RWPE1 (cell line): ENCODE data around the gene ZNF212.
"Not testable (repeated sequence)": the region's sequence is repeated elsewhere in the genome, so short reads cannot be mapped to it uniquely, and the experiment has no call there.

Experiments
- CTCF ChIA-PET: fragments of 350-600 bp; sonication (Branson Sonifier 250); formaldehyde crosslinking; extraction: SDS; loops from one replicate; lab custom pipeline; 2021; lab: Yijun Ruan, JAX
- POLR2A ChIA-PET: fragments of 400-600 bp; formaldehyde crosslinking; extraction: SDS; loops from one replicate; lab custom pipeline; 2020; ENCODE audit warnings: antibody characterized with exemption; ENCODE audit not compliant: low non-redundant PET; lab: Yijun Ruan, JAX
- DNase-seq: peaks from one replicate; pipeline ENCODE4 v3.0.0; 2012; ENCODE audit warnings: low spot score
- H3K27ac ChIP-seq: fragments of 450-650 bp; 2 replicates; pipeline ENCODE4 v1.5.1; 2017
- TF ChIP-seq, protein P1 (sequence below): fragments of 450-650 bp; conservative IDR thresholded peaks from 2 replicates; pipeline ENCODE4 v1.5.1; 2017; ENCODE audit warnings: low read depth, mild to moderate bottlenecking

The ZNF212 gene

DNA sequence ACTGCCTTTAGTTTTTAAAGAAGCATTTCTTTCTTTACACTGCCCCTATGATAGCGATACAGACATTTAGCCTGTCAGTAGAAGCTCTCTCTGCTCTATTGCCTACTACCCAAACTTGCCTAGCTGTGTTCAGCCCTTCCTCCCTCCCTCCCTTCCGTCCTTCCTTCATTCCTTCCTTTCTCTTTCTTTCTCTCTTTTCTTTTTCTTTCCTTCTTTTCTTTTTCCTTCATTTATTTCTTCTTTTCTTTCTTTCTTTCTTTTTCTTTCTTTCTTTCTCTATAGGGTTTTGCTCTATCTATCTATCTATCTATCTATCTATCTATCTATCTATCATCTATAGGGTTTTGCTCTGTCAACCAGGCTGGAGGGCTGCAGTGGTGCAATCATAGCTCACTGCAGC is 7.1 kb upstream of the ZNF212 start:
- DNase-seq = no peak
- ChIA-PET POLR2A (no interaction called here), CTCF (no interaction called here)
- TF ChIP-seq, protein P1, sequence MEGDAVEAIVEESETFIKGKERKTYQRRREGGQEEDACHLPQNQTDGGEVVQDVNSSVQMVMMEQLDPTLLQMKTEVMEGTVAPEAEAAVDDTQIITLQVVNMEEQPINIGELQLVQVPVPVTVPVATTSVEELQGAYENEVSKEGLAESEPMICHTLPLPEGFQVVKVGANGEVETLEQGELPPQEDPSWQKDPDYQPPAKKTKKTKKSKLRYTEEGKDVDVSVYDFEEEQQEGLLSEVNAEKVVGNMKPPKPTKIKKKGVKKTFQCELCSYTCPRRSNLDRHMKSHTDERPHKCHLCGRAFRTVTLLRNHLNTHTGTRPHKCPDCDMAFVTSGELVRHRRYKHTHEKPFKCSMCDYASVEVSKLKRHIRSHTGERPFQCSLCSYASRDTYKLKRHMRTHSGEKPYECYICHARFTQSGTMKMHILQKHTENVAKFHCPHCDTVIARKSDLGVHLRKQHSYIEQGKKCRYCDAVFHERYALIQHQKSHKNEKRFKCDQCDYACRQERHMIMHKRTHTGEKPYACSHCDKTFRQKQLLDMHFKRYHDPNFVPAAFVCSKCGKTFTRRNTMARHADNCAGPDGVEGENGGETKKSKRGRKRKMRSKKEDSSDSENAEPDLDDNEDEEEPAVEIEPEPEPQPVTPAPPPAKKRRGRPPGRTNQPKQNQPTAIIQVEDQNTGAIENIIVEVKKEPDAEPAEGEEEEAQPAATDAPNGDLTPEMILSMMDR = no peak
- peak overlapping the region; percentile 94 for H3K27ac ChIP-seq

DNA sequence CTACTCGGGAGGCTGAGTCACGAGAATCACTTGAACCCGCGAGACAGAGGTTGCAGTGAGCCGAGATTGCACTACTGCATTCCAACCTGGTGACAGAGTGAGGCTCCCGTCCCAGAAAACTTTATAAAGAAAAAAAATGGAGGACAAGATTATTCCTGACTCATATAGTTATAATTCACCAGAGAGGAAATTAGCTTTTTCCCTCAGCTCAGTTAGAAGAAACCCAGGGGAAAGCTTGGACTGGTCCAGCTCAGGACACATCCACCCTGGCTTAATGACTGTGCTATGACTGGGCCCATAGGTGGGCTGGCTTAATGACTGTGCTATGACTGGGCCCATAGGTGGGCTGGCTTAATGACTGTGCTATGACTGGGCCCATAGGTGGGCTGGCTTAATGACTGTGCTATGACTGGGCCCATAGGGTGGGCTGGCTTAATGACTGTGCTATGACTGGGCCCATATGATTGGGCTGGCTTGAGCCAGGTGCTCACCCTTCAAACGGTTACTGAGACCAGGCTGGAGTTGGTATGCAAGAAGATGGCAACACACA is 5.7 kb upstream of the ZNF212 start:
- peak; percentile 75 for DNase-seq
- H3K27ac ChIP-seq = peak overlapping the region; percentile 94
- CTCF ChIA-PET, POLR2A ChIA-PET: not testable (repeated sequence)

DNA sequence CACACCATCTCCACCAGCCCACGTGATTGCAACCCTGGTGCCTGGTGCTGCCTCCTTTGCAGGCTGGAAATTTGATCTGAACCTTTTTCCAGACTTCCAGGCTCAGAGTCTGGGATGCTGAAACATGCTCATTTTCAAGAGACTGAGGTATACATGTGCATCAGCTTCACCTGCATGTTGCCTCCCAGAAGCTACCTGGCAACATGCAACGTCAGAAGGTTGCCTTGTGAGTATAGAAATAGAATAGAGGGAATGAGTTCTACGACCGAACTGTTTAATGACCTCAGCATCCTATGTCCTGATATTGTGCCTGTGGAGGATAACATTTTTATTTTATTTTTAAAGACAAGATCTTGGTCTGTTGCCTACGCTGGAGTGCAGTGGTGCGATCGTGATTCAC is 1.9 kb upstream of the ZNF212 start:
- CTCF ChIA-PET = no interaction called here
- no peak overlapping the region for H3K27ac ChIP-seq
- DNase-seq = no peak
- TF ChIP-seq, protein P1 = no peak
- POLR2A ChIA-PET = no interaction called here

DNA sequence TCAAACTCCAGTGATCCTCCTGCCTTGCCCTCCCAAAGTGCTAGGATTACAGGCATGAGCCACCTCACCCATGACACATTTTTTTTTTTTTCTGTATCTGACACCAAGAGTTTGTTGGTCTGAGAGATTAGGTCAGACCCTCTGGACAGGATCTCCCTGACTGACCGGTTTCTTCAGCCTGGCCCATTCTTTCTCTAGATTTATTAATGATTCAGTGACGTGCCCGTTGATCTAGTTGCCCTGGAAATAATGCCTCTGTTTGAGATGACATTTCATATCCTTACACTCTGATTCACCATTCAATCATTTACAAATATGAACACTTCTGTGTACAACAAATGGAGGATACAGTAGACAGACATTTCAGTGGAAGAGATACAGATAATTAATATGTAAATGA is 1.4 kb upstream of the ZNF212 start:
- POLR2A ChIA-PET = no interaction called here
- CTCF ChIA-PET = no interaction called here
- no peak overlapping the region for H3K27ac ChIP-seq
- peak; percentile 36 for DNase-seq
- TF ChIP-seq, protein P1 = no peak

DNA sequence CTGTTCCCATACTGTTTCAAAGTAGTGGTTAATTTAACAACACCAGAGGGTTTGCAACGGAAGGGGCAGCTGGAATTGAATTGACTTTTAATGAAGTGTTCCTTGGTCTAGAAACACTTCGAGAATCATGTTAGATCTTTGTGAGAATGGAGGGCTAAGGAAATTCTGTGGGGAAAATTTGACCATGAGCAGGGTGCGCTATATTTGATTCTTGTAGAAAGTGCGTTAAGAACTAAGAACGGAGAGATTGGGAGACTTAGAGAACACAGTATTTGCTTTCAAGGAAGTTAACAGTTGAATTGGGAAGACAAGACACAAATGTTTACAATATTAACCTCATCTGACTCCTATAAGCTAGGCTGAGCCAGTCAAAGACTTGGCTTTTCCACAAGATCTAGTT is 1.2 kb downstream of the ZNF212 start:
- no peak overlapping the region for H3K27ac ChIP-seq
- ChIA-PET CTCF (interaction anchor here (0.5 to 0.7 kb wide), 2 partner anchors 21 to 79 kb away, joined by 3 to 6 read pairs; partner anchors contain the start of gene ZNF783), POLR2A (interaction anchor here (0.6 kb wide), 1 partner anchor 430 kb away, joined by 3 read pairs; no protein-coding TSS in a partner anchor)
- no peak for DNase-seq
- TF ChIP-seq, protein P1 = no peak

DNA sequence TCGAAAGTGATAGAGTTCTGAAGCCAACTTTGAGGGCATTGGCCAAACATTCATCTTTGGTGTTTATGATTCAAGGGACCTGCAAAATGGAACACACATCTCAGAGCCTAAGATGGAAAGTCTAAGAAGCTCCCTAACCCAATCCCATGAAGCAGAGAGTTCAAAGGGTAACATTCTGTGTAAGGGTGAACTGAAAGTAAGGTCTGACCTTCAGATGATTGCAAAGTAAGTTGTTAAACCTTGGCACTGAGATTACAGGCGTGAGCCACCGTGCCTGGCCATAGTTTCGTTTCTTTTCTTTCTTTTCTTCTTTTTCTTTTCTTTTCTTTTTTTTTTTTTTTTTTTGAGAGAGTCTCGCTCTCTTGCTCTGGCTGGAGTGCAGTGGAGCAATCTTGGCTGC is 2.2 kb downstream of the ZNF212 start:
- TF ChIP-seq, protein P1 = no peak
- CTCF ChIA-PET = no interaction called here
- DNase-seq = no peak
- POLR2A ChIA-PET = no interaction called here
- no peak overlapping the region for H3K27ac ChIP-seq

DNA sequence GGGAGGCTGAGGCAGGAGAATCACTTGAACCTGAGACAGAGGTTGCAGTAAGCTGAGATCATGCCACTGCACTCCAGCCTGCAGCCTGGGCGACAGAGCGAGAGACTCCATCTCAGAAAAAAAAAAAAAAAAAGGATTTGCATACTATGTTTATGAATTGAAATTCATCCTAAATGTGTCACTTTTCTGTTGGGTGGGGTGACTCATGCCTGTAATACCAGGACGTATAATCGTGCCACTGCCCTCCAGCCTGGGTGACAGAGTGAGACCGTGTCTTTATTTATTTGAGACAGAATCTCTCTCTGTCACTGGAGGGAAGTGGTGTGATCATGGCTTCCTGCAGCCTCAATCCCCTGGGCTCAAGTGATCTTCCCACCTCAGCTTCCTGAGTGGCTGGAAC is 5.8 kb downstream of the ZNF212 start:
- TF ChIP-seq, protein P1 = no peak
- peak overlapping the region; percentile 18; the same call in 1 of the 2 replicates for H3K27ac ChIP-seq
- CTCF ChIA-PET = no interaction called here
- DNase-seq = no peak
- POLR2A ChIA-PET = no interaction called here
